ENCODE measurements around the gene KNTC1. TPM values are rescaled to one million over a fixed set of nuclear protein-coding genes. Genes with fewer than 3 reads are reported as not detected.
"Not testable (repeated sequence)": the region's sequence is repeated elsewhere in the genome, so short reads cannot be mapped to it uniquely, and the experiment has no call there.

Gene KNTC1
- total and polyA plus RNA-seq, 10 donors, result 13.4 to 46.1 (median 25.7) TPM

DNA sequence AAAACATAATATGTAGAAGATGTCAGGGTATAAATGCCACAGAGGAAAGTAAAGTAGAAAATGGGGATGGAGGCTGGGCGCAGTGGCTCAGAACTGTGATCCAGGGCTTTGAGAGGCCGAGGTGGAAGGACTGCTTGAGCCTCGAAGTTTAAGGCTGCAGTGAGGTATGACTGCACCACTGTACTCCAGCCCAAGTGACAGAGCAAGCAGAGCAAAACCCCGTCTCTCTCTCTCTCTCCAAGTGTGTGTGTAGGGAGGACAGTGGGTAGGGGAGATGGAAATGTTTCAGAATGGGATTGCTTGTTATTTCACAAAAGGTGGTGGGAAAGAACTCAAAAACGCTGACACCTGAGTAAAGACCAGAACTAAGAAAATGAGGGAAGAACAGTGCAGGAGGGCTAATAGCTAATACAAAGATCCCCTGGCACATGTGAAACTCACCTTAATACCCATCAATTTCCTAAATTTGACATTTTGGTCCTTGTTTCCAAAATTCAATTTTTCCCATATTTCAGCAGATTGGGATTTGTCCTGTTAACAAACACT is 20.6 kb upstream of the KNTC1 start:
- intact Hi-C loops (cut with DNase I; ENCODE audit: low total_unique reads), result no loop called here
- peaks cover 10 to 92% (median 86%) of the 10 kb centered on the region in 6 donors for H3K36me3 ChIP-seq
- H3K27me3 ChIP-seq (replicated peaks in 1 of 7), result no peaks in the 10 kb centered on the region
- DNase-seq, result no peak
- no peaks in the 10 kb centered on the region for H3K9me3 ChIP-seq
- no peak overlapping the region for H3K4me3 ChIP-seq
- H3K27ac ChIP-seq, result peak overlapping the region in 1 of 8 donors; percentile 7
- TF ChIP-seq POLR2AphosphoS5 (IDR thresholded peaks at IDR 0.05) (no peak), POLR2A (IDR thresholded peaks at IDR 0.05) (no peak)
- TF ChIP-seq, protein P1, sequence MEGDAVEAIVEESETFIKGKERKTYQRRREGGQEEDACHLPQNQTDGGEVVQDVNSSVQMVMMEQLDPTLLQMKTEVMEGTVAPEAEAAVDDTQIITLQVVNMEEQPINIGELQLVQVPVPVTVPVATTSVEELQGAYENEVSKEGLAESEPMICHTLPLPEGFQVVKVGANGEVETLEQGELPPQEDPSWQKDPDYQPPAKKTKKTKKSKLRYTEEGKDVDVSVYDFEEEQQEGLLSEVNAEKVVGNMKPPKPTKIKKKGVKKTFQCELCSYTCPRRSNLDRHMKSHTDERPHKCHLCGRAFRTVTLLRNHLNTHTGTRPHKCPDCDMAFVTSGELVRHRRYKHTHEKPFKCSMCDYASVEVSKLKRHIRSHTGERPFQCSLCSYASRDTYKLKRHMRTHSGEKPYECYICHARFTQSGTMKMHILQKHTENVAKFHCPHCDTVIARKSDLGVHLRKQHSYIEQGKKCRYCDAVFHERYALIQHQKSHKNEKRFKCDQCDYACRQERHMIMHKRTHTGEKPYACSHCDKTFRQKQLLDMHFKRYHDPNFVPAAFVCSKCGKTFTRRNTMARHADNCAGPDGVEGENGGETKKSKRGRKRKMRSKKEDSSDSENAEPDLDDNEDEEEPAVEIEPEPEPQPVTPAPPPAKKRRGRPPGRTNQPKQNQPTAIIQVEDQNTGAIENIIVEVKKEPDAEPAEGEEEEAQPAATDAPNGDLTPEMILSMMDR (IDR thresholded peaks at IDR 0.05 in 8 of 11, conservative IDR thresholded peaks at IDR 0.05 in 3 of 11), result no peak
- WGBS, 5 donors, result 73 to 96% (median 91%) methylated on average over 5 of the region's 5 CpGs
- H3K4me1 ChIP-seq, result peaks cover 3 to 27% (median 11%) of the 10 kb centered on the region in 6 donors

- H3K27ac ChIP-seq, result no peak overlapping the region
- H3K36me3 ChIP-seq, result peaks cover 10 to 100% (median 99%) of the 10 kb centered on the region in 6 donors
- WGBS, 5 donors, result 89 to 96% (median 93%) methylated on average over 5 of the region's 5 CpGs
- no peak overlapping the region for H3K4me3 ChIP-seq
- peaks cover 0 to 11% (median 0%) of the 10 kb centered on the region in 6 donors for H3K4me1 ChIP-seq
- intact Hi-C loops (cut with DNase I; ENCODE audit: low total_unique reads), result no loop called here
- TF ChIP-seq, protein P1 (IDR thresholded peaks at IDR 0.05 in 8 of 11, conservative IDR thresholded peaks at IDR 0.05 in 3 of 11), result no peak
- TF ChIP-seq POLR2A (IDR thresholded peaks at IDR 0.05) (no peak), POLR2AphosphoS5 (IDR thresholded peaks at IDR 0.05) (no peak)
- no peaks in the 10 kb centered on the region for H3K9me3 ChIP-seq
- H3K27me3 ChIP-seq (replicated peaks in 1 of 7), result no peaks in the 10 kb centered on the region
- DNase-seq, result no peak
These were observed 18.9 kb upstream of the KNTC1 start for GRCh38 chr12:122508163-122508562.

GRCh38 chr12:122513028-122513427 is 14.0 kb upstream of the KNTC1 start:
- H3K4me3 ChIP-seq; DNase-seq; H3K27ac ChIP-seq; H3K27me3 ChIP-seq (replicated peaks in 1 of 7); H3K9me3 ChIP-seq; intact Hi-C loops (cut with DNase I; ENCODE audit: low total_unique reads): not testable (repeated sequence)
- Histone ChIP-seq H3K36me3 (peaks cover 21 to 100% (median 100%) of the 10 kb centered on the region in 6 donors), H3K4me1 (peaks cover 0 to 32% (median 2%) of the 10 kb centered on the region in 6 donors)
- 77 to 94% (median 89%) methylated on average over 3 of the region's 3 CpGs for WGBS, 5 donors

- TF ChIP-seq POLR2A (IDR thresholded peaks at IDR 0.05), result no peak
- TF ChIP-seq, protein P1 (IDR thresholded peaks at IDR 0.05 in 8 of 11, conservative IDR thresholded peaks at IDR 0.05 in 3 of 11), result no peak
- no peak for TF ChIP-seq POLR2AphosphoS5 (IDR thresholded peaks at IDR 0.05)
- H3K4me3 ChIP-seq, result no peak overlapping the region
- intact Hi-C loops (cut with DNase I; ENCODE audit: low total_unique reads), result no loop called here
- WGBS, 5 donors, result 89 to 93% (median 92%) methylated on average over 4 of the region's 4 CpGs
- H3K9me3 ChIP-seq, result no peaks in the 10 kb centered on the region
- peaks cover 0 to 35% (median 8%) of the 10 kb centered on the region in 6 donors for H3K4me1 ChIP-seq
- H3K36me3 ChIP-seq, result peaks cover 18 to 100% (median 100%) of the 10 kb centered on the region in 6 donors
- DNase-seq, result no peak
- no peak overlapping the region for H3K27ac ChIP-seq
- no peaks in the 10 kb centered on the region for H3K27me3 ChIP-seq (replicated peaks in 1 of 7)
These were observed 13.4 kb upstream of the KNTC1 start for GRCh38 chr12:122513660-122514059.
